ENCODE results near the gene SLX9.
"Not testable (repeated sequence)": the region's sequence is repeated elsewhere in the genome, so short reads cannot be mapped to it uniquely, and the experiment has no call there.

Gene SLX9

GRCh38 chr21:44913425-44914175 is 26.2 kb upstream of the SLX9 start:
- DNase-seq: no peak

DNA sequence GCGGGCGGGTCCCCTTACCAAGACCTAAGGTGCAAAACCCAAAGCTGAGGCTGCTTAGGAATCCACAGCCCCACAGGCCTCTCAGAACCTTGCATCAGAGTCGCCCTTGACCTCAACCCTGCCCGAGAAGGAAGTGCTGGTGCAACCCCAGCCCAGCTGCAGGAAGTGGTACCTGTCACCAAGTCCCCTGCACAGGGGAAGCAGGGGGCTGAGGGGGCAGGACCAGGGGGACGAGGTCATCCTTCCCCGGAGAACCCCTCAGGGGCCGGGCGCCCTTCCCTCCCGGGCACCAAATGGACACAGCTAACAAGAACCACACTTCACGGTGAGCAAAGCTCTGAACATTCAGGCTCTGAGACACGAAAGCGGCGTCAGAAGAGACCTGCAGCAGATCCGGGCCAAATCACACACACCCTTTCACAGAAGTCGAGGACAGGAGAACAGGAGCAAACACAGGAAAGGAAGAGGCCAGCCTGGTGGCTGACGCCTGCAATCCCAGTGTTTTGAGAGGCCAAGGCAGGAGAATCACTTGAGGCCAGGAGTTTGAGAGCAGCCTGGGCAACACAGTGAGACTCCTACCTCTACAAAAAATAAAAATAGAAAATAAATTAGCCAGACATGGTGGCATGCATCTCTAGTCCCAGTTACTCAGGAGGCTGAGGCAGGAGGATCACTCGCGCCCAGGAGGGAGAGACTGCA is 25.5 kb upstream of the SLX9 start:
- no peak for DNase-seq

DNA sequence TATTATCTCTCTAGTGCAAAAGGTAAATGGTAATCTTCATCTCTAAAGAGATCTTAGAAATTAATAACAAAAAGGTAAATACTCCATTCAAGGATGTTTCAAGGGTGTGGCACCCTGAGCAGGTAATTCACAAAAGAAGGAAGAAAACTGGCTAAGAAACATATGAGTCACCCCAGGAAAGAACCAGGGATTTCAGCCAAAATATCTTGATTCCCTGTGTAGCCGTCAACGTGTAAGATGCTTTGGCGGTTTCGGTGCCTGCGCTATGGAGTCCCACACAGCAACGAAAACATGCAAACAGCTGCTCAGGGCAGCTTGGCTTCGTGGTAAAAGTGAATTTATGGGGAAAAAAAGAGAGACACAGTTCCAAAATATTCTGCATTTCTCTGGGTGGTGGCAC is 22.9 kb upstream of the SLX9 start:
- DNase-seq: no peak

DNA sequence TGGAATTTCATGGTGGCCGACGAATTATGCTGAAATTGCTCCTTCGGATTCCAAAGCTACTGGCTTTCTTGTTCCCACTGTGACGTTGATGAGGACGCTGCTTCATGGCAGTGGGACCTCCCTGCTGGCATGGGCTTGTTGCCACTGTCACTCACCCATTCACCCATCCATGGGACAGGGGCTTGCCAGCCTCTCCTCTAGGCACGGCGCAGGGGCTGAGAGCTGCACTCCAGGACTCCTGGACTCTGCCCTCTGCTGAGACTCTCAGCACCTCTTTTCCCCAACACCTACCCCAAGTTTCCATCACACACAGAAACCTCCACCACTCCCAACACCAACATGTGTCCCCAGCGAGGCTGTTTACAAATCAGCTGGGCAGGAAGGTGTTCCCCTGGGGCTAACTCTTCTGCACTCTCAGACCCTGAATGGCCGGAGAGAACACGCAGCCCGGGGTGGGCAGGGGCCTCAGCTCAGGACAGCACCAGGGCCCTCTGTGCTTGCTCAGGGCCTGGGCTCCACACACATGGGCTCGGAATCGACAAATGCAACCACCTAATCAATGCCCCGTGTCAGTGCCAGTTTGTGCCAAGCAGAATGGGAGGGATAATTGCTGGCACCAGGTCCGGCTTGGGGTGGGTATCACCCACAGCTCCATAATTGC is 22.3 kb upstream of the SLX9 start:
- DNase-seq: no peak

DNA sequence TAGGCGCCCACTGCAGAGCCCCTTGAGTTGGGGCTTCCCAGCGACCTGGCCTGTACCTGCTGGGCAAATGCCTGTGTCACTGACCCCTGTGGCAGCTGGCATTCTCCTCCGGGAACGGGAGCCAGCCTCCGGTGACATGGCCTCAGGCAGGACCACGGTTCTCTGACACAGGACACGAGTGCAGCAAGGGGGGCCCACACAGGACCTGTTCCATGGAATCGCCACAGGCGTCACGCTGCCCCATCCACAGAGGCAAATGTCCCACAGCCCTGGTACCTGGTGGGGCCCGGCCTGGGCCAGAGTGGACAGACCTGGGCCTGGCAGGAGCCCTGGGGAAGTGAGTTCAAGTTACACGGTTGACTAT is 21.7 kb upstream of the SLX9 start:
- no peak for DNase-seq

DNA sequence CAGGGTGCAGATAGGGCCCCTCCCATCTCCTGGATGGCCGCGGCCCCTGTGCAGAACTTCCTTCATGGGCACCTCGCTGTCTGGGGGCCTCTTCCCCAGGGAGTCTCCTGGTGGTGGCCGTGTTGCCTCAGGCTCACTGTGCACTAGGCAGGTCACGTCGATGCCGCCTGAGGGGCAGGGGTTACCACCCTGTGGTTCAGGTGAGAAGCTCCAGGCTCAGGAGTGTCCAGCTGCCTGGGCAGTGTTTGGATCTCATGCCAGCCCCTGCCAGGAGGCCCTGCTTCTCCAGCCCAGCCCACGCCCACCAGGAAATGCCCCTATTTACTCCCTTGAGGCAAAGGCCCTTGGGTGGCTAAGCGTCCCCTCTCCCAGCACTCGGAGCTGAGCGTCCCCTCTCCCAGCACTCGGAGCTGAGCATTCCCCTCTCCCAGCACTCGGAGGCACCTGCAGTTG is 21.2 kb upstream of the SLX9 start:
- DNase-seq: no peak

- DNase-seq: no peak
These were observed 20.5 kb upstream of the SLX9 start for GRCh38 chr21:44919111-44919912.

- DNase-seq: no peak
These were observed 19.7 kb upstream of the SLX9 start for GRCh38 chr21:44919913-44920693.

- DNase-seq: no peak
These were observed 18.9 kb upstream of the SLX9 start, which contains the start of gene ITGB2 for GRCh38 chr21:44920694-44921604. TSS of gene ITGB2 (minus strand) at chr21:44920899. CDS start at chr21:44910782, 10,117 bp downstream.

DNA sequence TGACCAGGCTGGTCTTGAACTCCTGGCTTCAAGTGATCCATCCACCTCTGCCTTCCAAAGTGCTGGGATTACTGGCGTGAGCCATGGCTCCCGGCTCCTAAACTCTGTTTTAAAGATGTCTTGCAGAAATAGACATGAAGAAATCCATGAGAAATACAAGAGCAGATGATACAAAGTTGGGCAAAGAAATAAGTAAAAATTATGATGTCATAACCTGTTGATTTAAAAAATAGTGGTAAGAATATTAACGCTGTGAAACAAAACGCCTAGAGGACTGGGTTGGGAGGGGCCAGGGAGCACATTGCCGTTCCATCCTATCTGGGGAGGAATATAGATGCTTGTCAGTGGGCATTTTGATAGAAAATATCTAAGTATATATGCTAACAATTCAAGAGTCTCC is 17.9 kb upstream of the SLX9 start:
- no peak for DNase-seq

DNA sequence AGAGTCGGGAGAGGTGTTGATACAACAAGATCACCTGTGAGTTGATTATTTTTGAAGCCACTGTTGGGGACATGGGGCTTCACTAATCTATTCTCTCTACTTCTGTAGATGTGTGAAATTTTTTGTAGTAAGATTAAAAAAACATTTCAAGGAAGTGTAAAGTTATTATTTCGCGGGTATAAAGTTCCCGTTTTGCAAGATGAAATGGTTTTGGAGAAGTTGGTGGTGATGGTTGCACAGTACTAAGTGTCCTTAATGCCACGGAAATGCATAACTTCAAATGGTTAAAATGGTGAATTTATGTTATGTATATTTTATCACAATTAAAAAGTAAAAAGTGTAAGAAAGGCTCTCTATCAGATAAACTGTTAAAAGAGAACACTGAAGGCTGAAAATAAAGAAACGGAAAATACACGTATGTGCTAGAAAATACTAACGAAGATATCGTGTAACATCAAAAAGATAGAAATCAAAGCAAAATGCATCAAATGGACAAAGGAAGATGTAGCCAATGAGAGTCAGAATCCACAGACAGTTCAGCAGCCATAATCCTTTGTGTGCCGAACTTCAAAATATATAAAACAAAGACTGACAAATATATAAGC is 16.2 kb upstream of the SLX9 start:
- no peak for DNase-seq

- DNase-seq: no peak
These were observed 15.0 kb upstream of the SLX9 start for GRCh38 chr21:44924606-44925377.

DNA sequence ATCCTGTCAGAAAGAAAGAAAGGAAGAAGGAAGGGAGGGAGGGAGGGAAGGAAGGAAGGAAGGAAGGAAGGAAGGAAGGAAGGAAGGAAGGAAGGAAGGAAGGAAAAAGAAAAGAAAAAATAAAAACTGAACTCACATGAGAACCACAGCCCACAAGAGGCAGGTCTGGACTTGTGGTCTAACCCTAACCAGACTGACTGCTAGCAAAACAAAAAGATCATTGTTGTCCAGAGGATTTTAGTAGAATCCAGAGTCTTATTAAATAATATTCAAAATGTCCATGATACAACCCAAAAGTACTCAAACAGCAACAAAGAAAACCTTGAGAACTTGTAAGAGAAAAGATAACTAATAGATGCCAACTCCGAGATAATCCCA is 14.5 kb upstream of the SLX9 start:
- no peak for DNase-seq

DNA sequence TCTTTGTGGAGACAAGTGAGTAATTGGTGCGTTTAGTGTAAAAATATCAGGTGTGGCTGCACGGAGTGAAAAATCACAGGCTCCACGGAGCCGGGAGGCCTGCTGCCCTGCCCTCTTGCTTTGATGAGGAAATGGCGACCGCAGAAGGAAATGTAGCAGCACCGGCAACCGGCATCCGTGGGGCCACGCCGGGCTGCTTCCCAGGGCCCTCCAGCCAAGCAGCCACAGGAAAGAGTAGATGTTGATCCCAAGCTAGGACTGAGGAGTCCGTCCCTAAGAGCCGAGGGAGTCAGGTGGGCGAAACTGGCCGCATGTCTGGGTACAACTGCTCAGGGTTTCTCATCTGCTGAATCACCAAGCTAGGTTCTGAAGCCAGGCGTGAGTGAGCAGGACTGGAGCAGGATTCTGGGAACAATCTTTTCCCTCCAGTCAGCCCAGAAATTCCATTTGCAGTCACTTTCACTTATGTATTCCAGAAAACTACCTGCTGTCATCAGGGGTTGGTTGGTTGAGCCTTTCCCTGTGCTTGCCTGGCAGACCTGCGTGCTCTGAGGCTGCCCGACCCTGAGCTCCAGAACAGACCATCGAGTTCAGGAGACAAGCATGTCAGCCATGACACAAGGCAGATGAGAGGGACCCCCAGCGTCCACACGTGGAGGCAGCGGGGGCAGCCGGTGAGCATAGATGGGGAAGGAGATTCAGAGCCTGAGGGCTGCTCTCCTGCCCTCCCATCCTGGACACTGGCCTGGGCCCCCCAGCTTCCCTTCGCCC is 13.3 kb upstream of the SLX9 start:
- DNase-seq: no peak

DNA sequence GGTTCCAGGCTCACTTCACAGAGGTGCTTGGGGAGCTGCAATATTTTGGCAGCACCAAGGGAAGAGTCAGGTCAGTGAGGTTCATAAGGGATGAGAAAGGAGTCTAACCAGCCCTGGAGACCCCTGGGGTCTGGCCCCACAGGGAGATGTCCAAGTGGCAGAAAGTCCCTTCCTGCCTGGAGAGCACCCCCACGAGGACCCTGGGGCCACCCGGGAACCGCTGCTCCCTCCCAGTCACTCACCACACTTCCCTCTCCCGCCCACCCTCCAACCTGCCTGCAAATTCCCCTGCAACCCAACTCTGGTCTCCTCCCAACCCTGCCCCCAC is 12.6 kb upstream of the SLX9 start:
- DNase-seq: no peak

DNA sequence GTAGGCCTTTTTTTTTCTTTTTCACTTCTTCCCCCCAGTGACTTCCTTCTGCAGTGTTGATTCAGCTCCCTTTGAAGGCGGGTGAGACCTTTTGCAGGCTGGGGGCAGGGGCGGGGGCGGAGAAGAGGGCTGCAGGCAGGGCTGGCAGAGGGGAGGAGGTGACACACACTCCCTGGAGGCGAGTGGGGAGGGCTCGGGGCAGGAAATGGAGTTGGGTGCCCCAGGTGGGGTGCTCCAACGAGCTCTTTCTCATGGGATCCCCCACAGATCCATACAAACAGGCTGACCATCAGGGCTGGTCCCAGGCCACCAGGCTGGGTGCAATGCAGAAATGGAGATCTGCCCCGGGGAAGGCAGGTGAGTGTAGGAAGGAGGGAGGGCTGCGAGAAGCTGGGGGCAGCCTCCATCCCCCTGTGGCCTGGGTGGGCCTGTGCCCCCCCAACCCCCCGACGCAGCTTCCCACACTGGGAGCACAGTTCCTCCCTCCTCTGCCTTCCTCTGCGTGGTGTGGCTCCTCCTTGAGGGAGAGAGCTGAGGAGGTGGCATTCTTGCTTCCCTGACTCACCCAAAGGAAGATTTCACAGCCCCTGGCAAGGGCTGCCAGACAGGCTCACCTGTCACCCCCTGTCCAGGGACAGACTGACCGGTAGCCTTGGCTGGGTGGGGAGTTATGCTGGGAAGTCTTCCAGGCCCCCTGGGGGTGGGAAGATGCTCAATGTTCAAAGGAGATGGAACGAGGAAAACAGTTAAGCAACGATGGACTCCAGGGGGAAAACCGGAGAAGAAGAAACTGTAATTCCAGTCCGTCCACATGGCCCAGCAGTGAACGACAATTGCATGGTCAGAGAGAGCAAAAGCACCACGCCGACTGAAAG is 12.0 kb upstream of the SLX9 start:
- DNase-seq: no peak

- not testable (repeated sequence) for DNase-seq
These were observed 11.2 kb upstream of the SLX9 start for GRCh38 chr21:44928500-44929241.
